ENCODE measurements around the gene SEMA6A.

SEMA6A gene

GRCh38 chr5:116464144-116464708 is 110.4 kb downstream of the SEMA6A start:
- no peak for FAIRE-seq
- DNase-seq (ENCODE audit: insufficient read length), result no peak
- TF ChIP-seq TAF1 (IDR thresholded peaks at IDR 0.05; ENCODE audit: borderline replicate concordance, low read depth, low read length), result no peak
- TF ChIP-seq POLR2A (IDR thresholded peaks at IDR 0.05; ENCODE audit: low read depth, low read length), result no peak
- TF ChIP-seq POLR2AphosphoS5 (IDR thresholded peaks at IDR 0.05; ENCODE audit: low read depth, low read length), result no peak

DNA sequence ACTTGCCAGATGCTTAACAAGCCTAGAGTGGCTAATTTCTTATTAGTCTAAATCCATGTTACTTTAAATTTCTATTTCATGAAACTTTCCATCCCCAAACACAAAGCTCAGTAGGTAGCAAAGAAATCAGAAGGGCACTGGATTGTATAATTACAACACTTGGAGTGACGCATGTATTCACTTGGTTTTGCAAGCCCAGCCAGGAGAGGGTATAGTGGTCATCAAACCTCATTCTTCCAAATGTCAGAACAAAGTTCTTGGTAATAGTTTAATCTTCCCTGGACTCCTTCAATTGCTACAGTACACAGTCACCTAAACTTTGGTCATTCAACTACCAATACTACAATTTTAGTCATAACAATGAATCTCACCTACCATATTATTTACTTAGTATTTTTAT is 112.1 kb downstream of the SEMA6A start:
- FAIRE-seq, result no peak

GRCh38 chr5:116459301-116459700 is 115.3 kb downstream of the SEMA6A start:
- no peak for FAIRE-seq
- TF ChIP-seq POLR2A (IDR thresholded peaks at IDR 0.05; ENCODE audit: low read depth, low read length) (no peak), POLR2AphosphoS5 (IDR thresholded peaks at IDR 0.05; ENCODE audit: low read depth, low read length) (no peak), TAF1 (IDR thresholded peaks at IDR 0.05; ENCODE audit: borderline replicate concordance, low read depth, low read length) (no peak)
- DNase-seq (ENCODE audit: insufficient read length), result no peak

More for the DNA sequence above, 112.1 kb downstream of the SEMA6A start:
- DNase-seq (ENCODE audit: insufficient read length), result no peak
- TF ChIP-seq POLR2AphosphoS5 (IDR thresholded peaks at IDR 0.05; ENCODE audit: low read depth, low read length) (no peak), POLR2A (IDR thresholded peaks at IDR 0.05; ENCODE audit: low read depth, low read length) (no peak), TAF1 (IDR thresholded peaks at IDR 0.05; ENCODE audit: borderline replicate concordance, low read depth, low read length) (no peak)

GRCh38 chr5:116457062-116457461 is 117.6 kb downstream of the SEMA6A start:
- TF ChIP-seq POLR2A (IDR thresholded peaks at IDR 0.05; ENCODE audit: low read depth, low read length) (no peak), POLR2AphosphoS5 (IDR thresholded peaks at IDR 0.05; ENCODE audit: low read depth, low read length) (no peak), TAF1 (IDR thresholded peaks at IDR 0.05; ENCODE audit: borderline replicate concordance, low read depth, low read length) (no peak)
- DNase-seq (ENCODE audit: insufficient read length), result no peak
- FAIRE-seq, result no peak

DNA sequence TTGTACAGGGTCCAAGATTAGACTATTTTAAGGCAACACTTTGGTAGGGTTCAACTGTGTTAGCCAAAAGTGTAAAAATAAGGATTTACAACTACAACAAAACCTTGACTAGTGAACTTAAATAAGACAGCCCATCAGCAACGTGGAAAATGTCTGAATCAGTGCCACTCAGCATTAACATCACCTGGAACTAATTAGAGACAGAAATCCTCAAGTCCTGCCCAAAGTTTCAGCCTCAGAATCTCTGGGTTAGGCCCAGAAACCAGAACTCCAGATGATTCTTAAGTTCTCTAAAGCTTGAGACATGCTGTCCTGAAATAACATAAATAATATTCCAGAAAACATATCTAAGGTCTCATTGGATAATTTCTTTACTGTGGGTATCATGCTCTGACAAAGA is 118.6 kb downstream of the SEMA6A start:
- TF ChIP-seq POLR2AphosphoS5 (IDR thresholded peaks at IDR 0.05; ENCODE audit: low read depth, low read length) (no peak), TAF1 (IDR thresholded peaks at IDR 0.05; ENCODE audit: borderline replicate concordance, low read depth, low read length) (no peak), POLR2A (IDR thresholded peaks at IDR 0.05; ENCODE audit: low read depth, low read length) (no peak)
- no peak for FAIRE-seq

GRCh38 chr5:116455061-116455460 is 119.6 kb downstream of the SEMA6A start:
- TF ChIP-seq POLR2A (IDR thresholded peaks at IDR 0.05; ENCODE audit: low read depth, low read length) (no peak), TAF1 (IDR thresholded peaks at IDR 0.05; ENCODE audit: borderline replicate concordance, low read depth, low read length) (no peak), POLR2AphosphoS5 (IDR thresholded peaks at IDR 0.05; ENCODE audit: low read depth, low read length) (no peak)
- DNase-seq (ENCODE audit: insufficient read length) (no peak), FAIRE-seq (no peak)

More for the DNA sequence above, 118.6 kb downstream of the SEMA6A start:
- DNase-seq (ENCODE audit: insufficient read length), result no peak

- TF ChIP-seq POLR2A (IDR thresholded peaks at IDR 0.05; ENCODE audit: low read depth, low read length), result no peak
- TF ChIP-seq POLR2AphosphoS5 (IDR thresholded peaks at IDR 0.05; ENCODE audit: low read depth, low read length), result no peak
- TF ChIP-seq TAF1 (IDR thresholded peaks at IDR 0.05; ENCODE audit: borderline replicate concordance, low read depth, low read length), result no peak
- FAIRE-seq (peak; percentile 87), DNase-seq (ENCODE audit: insufficient read length) (peak; percentile 29)
Observed at GRCh38 chr5:116454417-116454927, 120.2 kb downstream of the SEMA6A start.

- no peak for FAIRE-seq
- TF ChIP-seq TAF1 (IDR thresholded peaks at IDR 0.05; ENCODE audit: borderline replicate concordance, low read depth, low read length), result no peak
- no peak for TF ChIP-seq POLR2A (IDR thresholded peaks at IDR 0.05; ENCODE audit: low read depth, low read length)
- TF ChIP-seq POLR2AphosphoS5 (IDR thresholded peaks at IDR 0.05; ENCODE audit: low read depth, low read length), result no peak
- DNase-seq (ENCODE audit: insufficient read length), result no peak
Observed at GRCh38 chr5:116453988-116454411, 120.6 kb downstream of the SEMA6A start.

DNA sequence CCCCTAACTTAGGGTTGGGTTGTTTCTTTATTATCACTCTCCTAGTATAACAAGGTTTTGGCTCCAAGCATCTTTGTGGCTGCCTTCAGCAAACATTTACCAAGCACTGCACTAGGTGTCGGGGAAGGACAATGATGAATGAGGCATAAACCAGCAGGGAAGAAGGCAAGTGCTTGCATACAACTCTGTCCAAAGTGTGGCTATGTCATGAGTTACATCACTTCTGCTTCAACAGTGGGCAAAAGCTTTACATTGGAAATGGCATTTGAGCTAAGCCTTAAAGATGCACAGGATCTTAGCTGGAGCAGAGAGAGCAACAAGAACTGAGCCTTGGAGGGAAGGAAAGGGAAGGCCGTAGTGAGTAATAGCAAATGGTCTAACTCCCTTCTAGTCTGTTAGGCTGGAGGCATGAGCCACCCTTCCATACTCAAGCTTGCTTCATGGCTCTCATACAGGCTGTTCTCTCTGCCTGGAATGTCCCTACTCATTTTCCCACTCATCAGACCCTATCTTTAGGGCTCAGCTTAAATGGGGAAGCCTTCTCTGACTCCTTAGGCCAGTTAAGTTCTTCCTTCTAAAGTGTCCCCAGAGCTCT is 121.8 kb downstream of the SEMA6A start:
- FAIRE-seq, result no peak
- DNase-seq (ENCODE audit: insufficient read length), result no peak
- TF ChIP-seq TAF1 (IDR thresholded peaks at IDR 0.05; ENCODE audit: borderline replicate concordance, low read depth, low read length) (no peak), POLR2A (IDR thresholded peaks at IDR 0.05; ENCODE audit: low read depth, low read length) (no peak), POLR2AphosphoS5 (IDR thresholded peaks at IDR 0.05; ENCODE audit: low read depth, low read length) (no peak)

DNA sequence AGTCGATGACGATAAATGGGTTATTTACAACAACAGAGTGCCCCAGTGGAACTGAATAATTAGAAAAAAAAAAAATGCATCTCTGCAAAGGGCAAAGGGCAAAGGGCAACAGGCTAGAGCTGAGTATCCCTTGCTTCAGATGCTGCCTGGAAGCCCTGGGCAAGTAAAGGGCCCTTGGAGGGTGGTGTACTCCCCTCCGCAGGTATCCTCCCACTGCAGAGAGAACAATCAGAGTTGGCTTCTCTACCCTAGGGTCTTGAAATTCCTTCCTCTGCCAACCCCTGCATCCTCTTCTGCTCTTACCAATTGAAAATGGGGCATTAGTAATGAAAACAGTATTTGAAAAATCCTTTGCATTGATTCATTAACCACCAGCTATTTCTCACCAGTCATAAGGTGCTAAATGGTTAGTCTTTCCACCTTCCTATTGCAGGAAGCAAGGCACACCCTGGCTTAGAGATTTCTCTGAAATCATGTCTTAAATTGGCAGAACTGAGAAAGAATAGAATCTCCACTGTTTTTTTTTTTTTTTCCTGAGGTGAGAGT is 122.6 kb downstream of the SEMA6A start:
- no peak for DNase-seq (ENCODE audit: insufficient read length)

GRCh38 chr5:116451066-116451465 is 123.6 kb downstream of the SEMA6A start:
- no peak for DNase-seq (ENCODE audit: insufficient read length)
- TF ChIP-seq POLR2A (IDR thresholded peaks at IDR 0.05; ENCODE audit: low read depth, low read length), result no peak
- no peak for TF ChIP-seq TAF1 (IDR thresholded peaks at IDR 0.05; ENCODE audit: borderline replicate concordance, low read depth, low read length)
- TF ChIP-seq POLR2AphosphoS5 (IDR thresholded peaks at IDR 0.05; ENCODE audit: low read depth, low read length), result no peak
- no peak for FAIRE-seq

More for the DNA sequence above, 122.6 kb downstream of the SEMA6A start:
- no peak for FAIRE-seq
- TF ChIP-seq POLR2A (IDR thresholded peaks at IDR 0.05; ENCODE audit: low read depth, low read length) (no peak), TAF1 (IDR thresholded peaks at IDR 0.05; ENCODE audit: borderline replicate concordance, low read depth, low read length) (no peak), POLR2AphosphoS5 (IDR thresholded peaks at IDR 0.05; ENCODE audit: low read depth, low read length) (no peak)

DNA sequence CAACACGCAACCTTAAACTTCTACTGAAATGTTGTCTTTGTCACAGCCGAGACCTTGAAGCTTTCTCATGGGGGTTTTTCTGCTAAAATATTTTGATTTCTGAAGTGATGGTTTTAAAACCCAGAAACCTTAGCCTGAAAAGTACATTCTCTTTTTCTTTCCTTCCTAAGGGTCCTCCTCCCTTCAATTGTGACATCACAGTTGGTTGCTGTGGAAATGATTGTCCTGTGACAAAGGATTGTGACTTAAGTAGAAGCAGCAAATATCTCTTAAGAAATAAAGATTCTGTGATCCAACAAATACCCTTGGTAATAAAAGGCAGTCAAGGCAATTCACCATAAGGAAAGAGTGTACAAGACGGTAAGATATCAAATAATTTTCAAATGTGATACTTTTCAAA is 125.2 kb downstream of the SEMA6A start:
- no peak for TF ChIP-seq TAF1 (IDR thresholded peaks at IDR 0.05; ENCODE audit: borderline replicate concordance, low read depth, low read length)
- no peak for TF ChIP-seq POLR2AphosphoS5 (IDR thresholded peaks at IDR 0.05; ENCODE audit: low read depth, low read length)
- TF ChIP-seq POLR2A (IDR thresholded peaks at IDR 0.05; ENCODE audit: low read depth, low read length), result no peak
- FAIRE-seq, result no peak

More for the DNA sequence above, 125.2 kb downstream of the SEMA6A start:
- DNase-seq (ENCODE audit: insufficient read length), result no peak
